Measurements from ENCODE around the gene CARD11.

- TF ChIP-seq CTCF (IDR thresholded peaks at IDR 0.05 in 8 of 11, conservative IDR thresholded peaks at IDR 0.05 in 3 of 11) (no peak), POLR2A (IDR thresholded peaks at IDR 0.05) (no peak), POLR2AphosphoS5 (IDR thresholded peaks at IDR 0.05) (no peak)
Observed at GRCh38 chr7:2972835-2973161, 70.9 kb downstream of the CARD11 start.

Measured in spleen (tissue), 7 donors.